Mucosa of gallbladder (tissue), 1 donor: Measurements from ENCODE around the gene STAM2. TPM values are rescaled to one million over a fixed set of nuclear protein-coding genes. Genes with fewer than 3 reads are reported as not detected.
"Not testable (repeated sequence)": the region's sequence is repeated elsewhere in the genome, so short reads cannot be mapped to it uniquely, and the experiment has no call there.

Experiments
- DNase-seq: peaks from one replicate; pipeline ENCODE4 v3.0.0-alpha.2; 2020; ENCODE audit warnings: low spot score
- total RNA-seq: library from RNA; stranded (reverse); gene quantifications from one replicate; pipeline ENCODE4 v1.2.1, GENCODE V29; 2021
- donor health status: DM: no; HTN: no; CAD: no.

The STAM2 gene
- total RNA-seq: 31.6 TPM

- DNase-seq: peak; percentile 94
These were observed at the start of gene STAM2 for GRCh38 chr2:152175368-152176112. STAM2 (minus strand) TSS chr2:152175763; CDS start chr2:152175642, 121 bp downstream.

GRCh38 chr2:152223977-152224376, 48.4 kb upstream of the STAM2 start:
- no peak for DNase-seq

- DNase-seq: peak; percentile 55
These were observed 47.5 kb upstream of the STAM2 start for GRCh38 chr2:152222975-152223637.

DNA sequence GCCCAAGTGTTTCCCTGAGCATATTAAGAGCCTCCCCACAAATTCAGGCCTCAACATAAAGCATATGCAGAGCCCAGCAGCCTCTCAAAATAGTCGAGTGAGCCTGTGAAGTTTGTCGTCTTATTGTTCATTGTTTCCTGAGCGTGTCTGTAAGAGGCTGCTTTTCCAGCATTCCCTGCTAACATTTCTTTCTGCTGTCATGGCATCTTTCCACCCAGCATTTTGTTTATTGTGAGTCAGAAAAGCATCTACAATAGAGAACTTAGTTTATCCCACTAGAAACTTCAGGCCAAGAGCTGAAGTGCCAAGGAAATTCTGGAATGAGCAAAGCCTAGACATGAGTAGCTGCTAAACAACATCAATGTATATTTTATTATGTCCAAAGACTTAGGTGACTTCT, 46.3 kb upstream of the STAM2 start:
- DNase-seq: peak; percentile 14

DNA sequence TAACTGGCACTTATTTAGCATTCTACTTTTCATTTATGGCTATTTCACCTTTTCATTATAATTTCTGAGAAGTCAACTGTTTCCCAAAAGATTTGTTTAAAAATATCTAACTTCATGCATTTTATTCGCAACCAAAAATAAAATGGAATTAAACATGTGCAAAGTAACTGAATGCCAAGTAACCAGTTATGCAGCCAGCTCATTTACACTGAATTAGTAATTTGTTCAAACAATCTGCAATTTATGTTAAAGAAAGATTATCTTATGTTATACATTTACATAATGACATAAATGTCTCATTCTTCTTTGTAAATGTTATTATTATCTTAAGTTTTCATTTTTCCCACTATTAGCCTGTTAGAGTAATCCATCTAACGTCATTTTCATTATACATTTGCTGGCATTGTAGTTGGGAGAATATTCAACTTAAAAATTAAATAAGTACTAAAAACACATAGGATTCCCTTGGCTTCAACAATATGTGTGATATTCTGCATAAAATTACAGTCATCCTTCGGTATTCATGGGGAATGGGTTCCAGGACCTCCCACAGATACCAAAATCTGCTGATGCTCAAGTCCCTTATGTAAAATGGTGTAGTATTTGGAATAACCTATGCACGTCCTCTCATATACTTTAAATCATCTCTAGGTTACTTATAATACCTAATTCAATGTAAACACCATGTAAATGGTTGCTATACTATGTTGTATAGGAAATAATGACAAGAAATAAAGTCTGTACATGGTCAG, 43.7 kb upstream of the STAM2 start:
- no peak for DNase-seq

DNA sequence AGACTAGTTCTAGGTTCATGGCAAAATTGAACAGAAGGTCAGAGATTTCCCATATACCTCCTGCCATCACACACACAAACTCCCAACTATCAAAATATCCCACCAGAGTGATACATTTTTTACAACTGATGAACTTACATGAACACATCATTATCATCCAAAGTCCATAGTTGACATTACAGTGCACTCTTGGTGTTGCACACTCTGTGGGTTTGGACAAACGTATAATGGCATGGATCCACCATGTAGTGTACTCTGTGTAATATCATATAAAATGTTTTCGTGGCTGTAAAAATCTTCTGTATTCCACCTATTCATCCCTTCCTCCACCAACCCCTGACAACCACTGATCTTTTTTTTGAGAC, 25.9 kb upstream of the STAM2 start:
- DNase-seq: no peak

DNA sequence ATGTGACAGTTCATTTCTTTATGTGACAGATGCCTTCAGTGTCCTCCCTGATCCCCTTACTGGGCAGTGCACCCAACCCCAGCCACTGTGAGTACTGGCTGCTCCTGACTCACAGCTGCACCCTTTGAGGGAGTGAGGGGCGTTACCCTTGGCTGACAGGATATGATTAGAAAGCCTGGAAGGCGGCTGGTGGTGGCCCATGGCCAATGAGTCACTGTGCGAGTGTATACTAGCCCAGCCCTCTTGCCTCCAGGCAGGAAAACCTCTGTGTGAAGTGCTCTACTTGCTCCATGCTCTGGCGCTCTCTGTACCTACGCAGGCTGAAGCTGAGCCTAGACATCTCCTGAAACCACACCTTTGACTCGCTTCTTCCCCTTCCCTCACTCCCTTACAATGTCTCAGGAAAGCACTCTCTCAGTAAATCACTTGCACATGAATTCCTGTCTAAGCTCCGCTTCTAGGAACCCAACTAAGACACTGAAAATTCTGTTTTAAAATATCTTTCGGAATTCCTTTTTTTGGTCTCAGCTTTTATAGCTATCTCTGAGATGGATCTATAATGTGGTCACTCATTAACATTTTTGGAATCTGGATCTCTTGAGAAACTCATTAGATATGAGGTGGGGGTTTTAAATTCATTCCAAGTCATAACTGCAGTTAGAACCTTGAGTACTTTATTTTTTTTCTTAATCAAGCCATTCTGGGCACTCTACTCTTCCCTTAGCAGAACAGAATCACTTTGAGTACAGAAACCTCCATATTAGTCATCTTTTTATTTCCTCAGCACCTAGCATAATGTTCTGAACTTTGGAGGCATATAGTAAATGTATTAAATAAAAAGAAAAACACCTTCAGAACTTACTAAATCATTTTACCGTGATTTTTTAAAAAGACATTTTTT, 25.3 kb upstream of the STAM2 start:
- DNase-seq: peak; percentile 81

GRCh38 chr2:152200101-152200500, 24.5 kb upstream of the STAM2 start:
- no peak for DNase-seq

GRCh38 chr2:152198499-152198898, 22.9 kb upstream of the STAM2 start:
- no peak for DNase-seq

- DNase-seq: not testable (repeated sequence)
These were observed 22.1 kb upstream of the STAM2 start for GRCh38 chr2:152197508-152198284.

- peak; percentile 38 for DNase-seq
These were observed 14.3 kb upstream of the STAM2 start for GRCh38 chr2:152189622-152190495.

DNA sequence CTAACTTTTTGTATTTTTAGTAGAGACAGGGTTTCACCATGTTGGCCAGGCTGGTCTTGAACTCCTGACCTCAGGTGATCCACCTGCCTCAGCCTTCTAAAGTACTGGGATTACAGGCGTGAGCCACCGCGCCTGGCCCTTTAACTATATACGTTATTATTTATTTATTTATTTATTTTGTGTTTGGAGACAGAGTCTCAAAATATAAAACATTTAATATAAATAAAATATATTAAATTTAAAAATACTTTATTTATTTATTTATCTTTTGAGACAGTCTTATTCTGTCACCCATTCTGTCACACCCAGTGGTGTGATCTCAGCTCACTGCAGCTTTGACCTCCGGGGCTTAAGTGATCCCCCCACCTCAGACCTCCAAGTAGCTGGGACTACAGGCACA, 11.2 kb upstream of the STAM2 start:
- not testable (repeated sequence) for DNase-seq

GRCh38 chr2:152186262-152186661, 10.7 kb upstream of the STAM2 start:
- no peak for DNase-seq

GRCh38 chr2:152183401-152184073, 8.0 kb upstream of the STAM2 start:
- no peak for DNase-seq

DNA sequence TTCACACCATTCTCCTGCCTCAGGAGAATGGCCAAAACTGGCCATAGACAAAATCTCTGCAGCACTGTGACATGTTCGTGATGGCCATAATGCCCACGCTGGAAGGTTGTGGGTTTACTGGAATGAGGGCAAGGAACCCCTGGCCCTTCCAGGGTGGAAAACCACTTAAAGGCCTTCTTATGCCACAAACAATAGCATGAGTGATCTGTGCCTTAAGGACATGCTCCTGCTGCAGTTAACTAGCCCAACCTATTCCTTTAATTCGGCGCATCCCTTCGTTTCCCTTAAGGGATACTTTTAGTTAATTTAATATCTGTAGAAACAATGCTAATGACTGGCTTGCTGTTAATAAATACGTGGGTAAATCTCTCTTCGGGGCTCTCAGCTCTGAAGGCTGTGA, 2.1 kb upstream of the STAM2 start:
- DNase-seq: not testable (repeated sequence)

DNA sequence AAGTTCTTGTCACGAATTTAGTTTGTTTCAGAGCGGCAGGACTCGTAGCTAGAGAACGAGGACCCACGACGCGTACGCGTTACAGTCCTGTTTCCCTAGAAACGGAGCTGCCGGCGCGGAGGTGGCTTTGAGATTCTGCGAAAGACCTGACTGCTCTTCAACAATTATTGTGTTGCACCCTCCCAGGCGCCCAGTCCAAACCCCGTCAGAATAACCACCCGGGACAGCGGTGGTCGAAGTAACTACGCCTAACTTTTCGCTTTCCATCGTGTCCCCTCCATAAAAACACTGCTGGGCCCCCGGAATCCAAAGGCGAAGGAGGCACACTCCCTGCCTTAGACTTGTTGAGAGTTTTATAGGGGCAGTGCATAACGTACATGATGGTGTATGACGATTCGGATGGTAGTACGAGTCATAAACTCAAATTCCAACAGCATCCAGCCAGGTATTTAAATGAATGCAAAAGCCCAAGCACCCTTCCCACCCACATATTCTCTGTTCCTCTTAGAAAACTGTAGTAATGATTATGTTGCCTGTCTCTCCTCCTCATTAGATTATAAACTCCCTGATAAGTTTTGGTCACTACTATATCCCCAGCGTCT, 651 bp upstream of the STAM2 start:
- no peak for DNase-seq

GRCh38 chr2:152175012-152175367, 573 bp downstream of the STAM2 start:
- DNase-seq: no peak

GRCh38 chr2:152174574-152174973, 989 bp downstream of the STAM2 start:
- no peak for DNase-seq

GRCh38 chr2:152173831-152174230, 1.7 kb downstream of the STAM2 start:
- no peak for DNase-seq
